NT2/D1 (cell line): Measurements from ENCODE around the gene CD47.

Experiments
- SUZ12 ChIP-seq: IDR thresholded peaks from 2 replicates; pipeline ENCODE4 v1.6.1; 2011; ENCODE audit not compliant: insufficient read length, insufficient read depth; ENCODE audit errors: extremely low read depth
- YY1 ChIP-seq: IDR thresholded peaks from 2 replicates; pipeline ENCODE4 v1.6.1; 2011; ENCODE audit not compliant: insufficient read length, insufficient read depth
- ZNF274 ChIP-seq: IDR thresholded peaks from 2 replicates; pipeline ENCODE4 v1.6.1; 2011; ENCODE audit warnings: mild to moderate bottlenecking, low read depth, low read length

DNA sequence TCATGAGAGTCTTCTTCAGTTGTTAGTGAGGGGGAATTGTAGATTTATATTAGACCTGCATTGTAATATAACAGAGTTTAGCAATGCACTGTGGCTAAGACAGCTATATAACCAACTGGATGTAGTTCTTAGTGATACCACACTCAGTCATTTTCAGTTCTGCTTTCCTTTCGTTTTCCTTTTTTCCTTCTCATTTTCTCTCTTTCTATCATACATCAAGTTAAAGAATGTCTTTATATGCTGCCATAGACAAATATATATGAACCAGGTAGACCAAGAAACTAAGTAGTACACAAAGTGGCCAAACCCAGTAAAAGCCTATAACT is 43.7 kb upstream of the CD47 start:
- TF ChIP-seq ZNF274, result no peak
- TF ChIP-seq YY1, result no peak
- TF ChIP-seq SUZ12, result no peak
